ENCODE results near the gene AQP12B.

The AQP12B gene

DNA sequence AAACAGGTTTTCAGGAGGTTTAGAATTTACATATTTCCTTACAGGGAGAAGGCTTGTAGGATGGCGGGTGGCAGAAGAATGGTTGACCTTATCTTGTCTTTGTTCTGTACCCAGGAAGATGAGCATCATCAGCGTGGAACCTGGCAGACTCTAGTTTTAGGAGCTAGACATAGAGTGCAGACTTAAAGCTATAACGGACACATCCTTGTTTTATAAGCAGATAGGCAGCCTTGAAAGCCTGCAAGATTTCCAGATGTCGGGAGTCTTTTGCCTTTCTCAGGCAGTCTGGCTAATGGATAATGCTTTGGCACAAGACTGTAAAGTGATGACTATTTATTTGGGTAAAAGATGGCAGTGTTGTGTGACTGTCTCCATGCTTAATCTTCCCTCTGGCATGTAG, 11.7 kb downstream of the AQP12B start:
- H3K4me1 ChIP-seq (ENCODE audit: control insufficient read depth, low read length), result no peaks in the 10 kb centered on the region
- H3K27ac ChIP-seq (ENCODE audit: low read depth, low read length), result no peak overlapping the region
- no peaks in the 10 kb centered on the region for H3K36me3 ChIP-seq (ENCODE audit: control insufficient read depth, low read length)
- peaks cover 10% of the 10 kb centered on the region for H3K27me3 ChIP-seq (ENCODE audit: control insufficient read depth, low read length)
- H4K20me1 ChIP-seq (ENCODE audit: control insufficient read depth, insufficient read depth, low read depth, low read length), result no peaks in the 10 kb centered on the region
- no peaks in the 10 kb centered on the region for H3K79me2 ChIP-seq (ENCODE audit: control insufficient read depth, low read length)
- H3K4me3 ChIP-seq (ENCODE audit: low read length), result no peak overlapping the region
- no peaks in the 10 kb centered on the region for H3F3A ChIP-seq (ENCODE audit: control insufficient read depth, insufficient read depth)
- no peak overlapping the region for H3K4me2 ChIP-seq (ENCODE audit: low read length)
- no peaks in the 10 kb centered on the region for H3K9me2 ChIP-seq (replicated peaks; ENCODE audit: control insufficient read depth, low read length)
- no peaks in the 10 kb centered on the region for H3K9me3 ChIP-seq (ENCODE audit: control insufficient read depth, insufficient read depth, low read length)
- no peak for TF ChIP-seq EZH2phosphoT487 (IDR thresholded peaks at IDR 0.05; ENCODE audit: borderline replicate concordance, low read length)
- TF ChIP-seq, protein P1, sequence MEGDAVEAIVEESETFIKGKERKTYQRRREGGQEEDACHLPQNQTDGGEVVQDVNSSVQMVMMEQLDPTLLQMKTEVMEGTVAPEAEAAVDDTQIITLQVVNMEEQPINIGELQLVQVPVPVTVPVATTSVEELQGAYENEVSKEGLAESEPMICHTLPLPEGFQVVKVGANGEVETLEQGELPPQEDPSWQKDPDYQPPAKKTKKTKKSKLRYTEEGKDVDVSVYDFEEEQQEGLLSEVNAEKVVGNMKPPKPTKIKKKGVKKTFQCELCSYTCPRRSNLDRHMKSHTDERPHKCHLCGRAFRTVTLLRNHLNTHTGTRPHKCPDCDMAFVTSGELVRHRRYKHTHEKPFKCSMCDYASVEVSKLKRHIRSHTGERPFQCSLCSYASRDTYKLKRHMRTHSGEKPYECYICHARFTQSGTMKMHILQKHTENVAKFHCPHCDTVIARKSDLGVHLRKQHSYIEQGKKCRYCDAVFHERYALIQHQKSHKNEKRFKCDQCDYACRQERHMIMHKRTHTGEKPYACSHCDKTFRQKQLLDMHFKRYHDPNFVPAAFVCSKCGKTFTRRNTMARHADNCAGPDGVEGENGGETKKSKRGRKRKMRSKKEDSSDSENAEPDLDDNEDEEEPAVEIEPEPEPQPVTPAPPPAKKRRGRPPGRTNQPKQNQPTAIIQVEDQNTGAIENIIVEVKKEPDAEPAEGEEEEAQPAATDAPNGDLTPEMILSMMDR (IDR thresholded peaks at IDR 0.05; ENCODE audit: low read depth, low read length, poor library complexity, severe bottlenecking), result no peak

DNA sequence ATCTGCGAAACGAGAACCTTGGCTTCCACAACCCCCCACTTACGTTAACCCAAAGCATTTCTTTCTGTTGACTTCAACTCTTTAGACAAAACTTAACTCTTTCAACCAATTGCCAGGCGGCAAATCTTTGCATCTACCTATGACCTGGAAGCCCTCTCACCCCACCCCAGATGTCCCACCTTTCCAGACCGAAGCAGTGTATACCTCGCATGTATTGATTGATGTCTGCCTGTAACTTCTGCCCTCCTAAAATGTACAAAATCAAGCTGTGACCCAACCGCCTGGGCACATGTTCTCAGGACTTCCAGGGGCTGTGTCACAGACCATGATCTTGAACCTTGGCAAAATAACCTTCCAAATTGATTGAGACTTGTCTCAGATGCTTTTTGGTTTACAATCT, 12.3 kb downstream of the AQP12B start:
- no peaks in the 10 kb centered on the region for H3K9me2 ChIP-seq (replicated peaks; ENCODE audit: control insufficient read depth, low read length)
- H3K4me1 ChIP-seq (ENCODE audit: control insufficient read depth, low read length), result no peaks in the 10 kb centered on the region
- H4K20me1 ChIP-seq (ENCODE audit: control insufficient read depth, insufficient read depth, low read depth, low read length), result no peaks in the 10 kb centered on the region
- no peak overlapping the region for H3K4me3 ChIP-seq (ENCODE audit: low read length)
- H3K4me2 ChIP-seq (ENCODE audit: low read length), result no peak overlapping the region
- no peak overlapping the region for H3K27ac ChIP-seq (ENCODE audit: low read depth, low read length)
- no peaks in the 10 kb centered on the region for H3K9me3 ChIP-seq (ENCODE audit: control insufficient read depth, insufficient read depth, low read length)
- no peaks in the 10 kb centered on the region for H3F3A ChIP-seq (ENCODE audit: control insufficient read depth, insufficient read depth)
- H3K36me3 ChIP-seq (ENCODE audit: control insufficient read depth, low read length), result no peaks in the 10 kb centered on the region
- TF ChIP-seq, protein P1 (IDR thresholded peaks at IDR 0.05; ENCODE audit: low read depth, low read length, poor library complexity, severe bottlenecking), result no peak
- no peak for TF ChIP-seq EZH2phosphoT487 (IDR thresholded peaks at IDR 0.05; ENCODE audit: borderline replicate concordance, low read length)
- H3K79me2 ChIP-seq (ENCODE audit: control insufficient read depth, low read length), result no peaks in the 10 kb centered on the region
- H3K27me3 ChIP-seq (ENCODE audit: control insufficient read depth, low read length), result peaks cover 10% of the 10 kb centered on the region

DNA sequence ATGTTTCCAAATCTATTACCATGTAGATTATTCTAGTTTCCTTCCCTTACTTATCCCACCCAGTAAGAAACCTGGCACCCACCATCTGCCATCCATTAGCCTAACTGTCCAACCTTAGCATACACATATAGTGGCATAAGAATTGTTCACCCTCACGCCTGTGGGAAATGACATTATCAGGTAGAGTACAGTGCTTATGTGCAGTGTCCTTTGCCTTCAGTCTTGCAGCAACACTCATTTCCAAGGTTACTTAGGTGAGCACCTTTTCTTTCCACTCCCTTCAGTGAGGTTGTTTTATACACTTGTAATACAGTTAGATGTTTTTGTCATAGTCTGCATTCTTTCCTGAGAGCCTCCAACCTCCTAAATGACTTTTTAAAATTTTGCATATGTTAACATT, 18.1 kb downstream of the AQP12B start:
- H4K20me1 ChIP-seq (ENCODE audit: control insufficient read depth, insufficient read depth, low read depth, low read length), result no peaks in the 10 kb centered on the region
- H3K27ac ChIP-seq (ENCODE audit: low read depth, low read length), result no peak overlapping the region
- no peaks in the 10 kb centered on the region for H3K9me3 ChIP-seq (ENCODE audit: control insufficient read depth, insufficient read depth, low read length)
- no peaks in the 10 kb centered on the region for H3K9me2 ChIP-seq (replicated peaks; ENCODE audit: control insufficient read depth, low read length)
- H3K27me3 ChIP-seq (ENCODE audit: control insufficient read depth, low read length), result peaks cover 21% of the 10 kb centered on the region
- no peaks in the 10 kb centered on the region for H3K4me1 ChIP-seq (ENCODE audit: control insufficient read depth, low read length)
- H3K4me3 ChIP-seq (ENCODE audit: low read length), result no peak overlapping the region
- H3F3A ChIP-seq (ENCODE audit: control insufficient read depth, insufficient read depth), result no peaks in the 10 kb centered on the region
- H3K79me2 ChIP-seq (ENCODE audit: control insufficient read depth, low read length), result no peaks in the 10 kb centered on the region
- H3K4me2 ChIP-seq (ENCODE audit: low read length), result no peak overlapping the region
- TF ChIP-seq, protein P1 (IDR thresholded peaks at IDR 0.05; ENCODE audit: low read depth, low read length, poor library complexity, severe bottlenecking), result no peak
- no peaks in the 10 kb centered on the region for H3K36me3 ChIP-seq (ENCODE audit: control insufficient read depth, low read length)

All from DOHH2 (cell line).